Measurements from ENCODE around the gene SPECC1L.

Gene SPECC1L

GRCh38 chr22:24459911-24460310, 189.3 kb downstream of the SPECC1L start:
- no peak overlapping the region for H3K4me3 ChIP-seq (ENCODE audit: low read depth in 1 of 2, low read length in 2 of 2)
- H3K4me1 ChIP-seq (ENCODE audit: control insufficient read depth in 1 of 2, insufficient read depth in 2 of 2, low read length in 2 of 2): peaks cover 4 to 16% of the 10 kb centered on the region in 2 donors
- H3K27me3 ChIP-seq (ENCODE audit: low read depth, low read length): no peaks in the 10 kb centered on the region
- no peaks in the 10 kb centered on the region for H3K36me3 ChIP-seq (ENCODE audit: control insufficient read depth in 1 of 2, insufficient read depth in 2 of 2, low read length in 2 of 2)
- no peaks in the 10 kb centered on the region for H3K9me3 ChIP-seq (ENCODE audit: control insufficient read depth in 1 of 2, low read length in 2 of 2)
- H3K27ac ChIP-seq (ENCODE audit: low read length): no peak overlapping the region

GRCh38 chr22:24460418-24461089, 189.9 kb downstream of the SPECC1L start:
- Histone ChIP-seq H3K36me3 (ENCODE audit: control insufficient read depth in 1 of 2, insufficient read depth in 2 of 2, low read length in 2 of 2) (no peaks in the 10 kb centered on the region), H3K27me3 (ENCODE audit: low read depth, low read length) (no peaks in the 10 kb centered on the region), H3K4me3 (ENCODE audit: low read depth in 1 of 2, low read length in 2 of 2) (peak overlapping the region; percentile 10 to 19), H3K27ac (ENCODE audit: low read length) (no peak overlapping the region), H3K4me1 (ENCODE audit: control insufficient read depth in 1 of 2, insufficient read depth in 2 of 2, low read length in 2 of 2) (peaks cover 4 to 11% of the 10 kb centered on the region in 2 donors), H3K9me3 (ENCODE audit: control insufficient read depth in 1 of 2, low read length in 2 of 2) (no peaks in the 10 kb centered on the region)

GRCh38 chr22:24463071-24463760, 192.6 kb downstream of the SPECC1L start:
- Histone ChIP-seq H3K36me3 (ENCODE audit: control insufficient read depth in 1 of 2, insufficient read depth in 2 of 2, low read length in 2 of 2) (no peaks in the 10 kb centered on the region), H3K27ac (ENCODE audit: low read length) (no peak overlapping the region), H3K4me1 (ENCODE audit: control insufficient read depth in 1 of 2, insufficient read depth in 2 of 2, low read length in 2 of 2) (peaks cover 12 to 22% of the 10 kb centered on the region in 2 donors)

GRCh38 chr22:24465566-24465965, 194.9 kb downstream of the SPECC1L start:
- no peak overlapping the region for H3K4me3 ChIP-seq (ENCODE audit: low read depth in 1 of 2, low read length in 2 of 2)
- no peaks in the 10 kb centered on the region for H3K27me3 ChIP-seq (ENCODE audit: low read depth, low read length)
- H3K27ac ChIP-seq (ENCODE audit: low read length): no peak overlapping the region
- no peaks in the 10 kb centered on the region for H3K9me3 ChIP-seq (ENCODE audit: control insufficient read depth in 1 of 2, low read length in 2 of 2)
- H3K4me1 ChIP-seq (ENCODE audit: control insufficient read depth in 1 of 2, insufficient read depth in 2 of 2, low read length in 2 of 2): peaks cover 10 to 15% of the 10 kb centered on the region in 2 donors
- no peaks in the 10 kb centered on the region for H3K36me3 ChIP-seq (ENCODE audit: control insufficient read depth in 1 of 2, insufficient read depth in 2 of 2, low read length in 2 of 2)

More at GRCh38 chr22:24463071-24463760, 192.6 kb downstream of the SPECC1L start:
- Histone ChIP-seq H3K9me3 (ENCODE audit: control insufficient read depth in 1 of 2, low read length in 2 of 2) (no peaks in the 10 kb centered on the region), H3K4me3 (ENCODE audit: low read depth in 1 of 2, low read length in 2 of 2) (no peak overlapping the region), H3K27me3 (ENCODE audit: low read depth, low read length) (no peaks in the 10 kb centered on the region)

GRCh38 chr22:24465975-24466374, 195.3 kb downstream of the SPECC1L start:
- Histone ChIP-seq H3K9me3 (ENCODE audit: control insufficient read depth in 1 of 2, low read length in 2 of 2) (no peaks in the 10 kb centered on the region), H3K36me3 (ENCODE audit: control insufficient read depth in 1 of 2, insufficient read depth in 2 of 2, low read length in 2 of 2) (no peaks in the 10 kb centered on the region), H3K27ac (ENCODE audit: low read length) (no peak overlapping the region), H3K4me1 (ENCODE audit: control insufficient read depth in 1 of 2, insufficient read depth in 2 of 2, low read length in 2 of 2) (peaks cover 8 to 14% of the 10 kb centered on the region in 2 donors), H3K27me3 (ENCODE audit: low read depth, low read length) (no peaks in the 10 kb centered on the region), H3K4me3 (ENCODE audit: low read depth in 1 of 2, low read length in 2 of 2) (no peak overlapping the region)

- Histone ChIP-seq H3K27ac (ENCODE audit: low read length) (peak overlapping the region; percentile 5), H3K36me3 (ENCODE audit: control insufficient read depth in 1 of 2, insufficient read depth in 2 of 2, low read length in 2 of 2) (no peaks in the 10 kb centered on the region), H3K9me3 (ENCODE audit: control insufficient read depth in 1 of 2, low read length in 2 of 2) (no peaks in the 10 kb centered on the region), H3K4me1 (ENCODE audit: control insufficient read depth in 1 of 2, insufficient read depth in 2 of 2, low read length in 2 of 2) (peaks cover 8 to 14% of the 10 kb centered on the region in 2 donors), H3K4me3 (ENCODE audit: low read depth in 1 of 2, low read length in 2 of 2) (peak overlapping the region in 1 of 2 donors; percentile 0), H3K27me3 (ENCODE audit: low read depth, low read length) (no peaks in the 10 kb centered on the region)
Observed at GRCh38 chr22:24466716-24467328, 196.2 kb downstream of the SPECC1L start.

- H3K4me3 ChIP-seq (ENCODE audit: low read depth in 1 of 2, low read length in 2 of 2): no peak overlapping the region
- H3K9me3 ChIP-seq (ENCODE audit: control insufficient read depth in 1 of 2, low read length in 2 of 2): no peaks in the 10 kb centered on the region
- H3K36me3 ChIP-seq (ENCODE audit: control insufficient read depth in 1 of 2, insufficient read depth in 2 of 2, low read length in 2 of 2): no peaks in the 10 kb centered on the region
- no peaks in the 10 kb centered on the region for H3K27me3 ChIP-seq (ENCODE audit: low read depth, low read length)
- peaks cover 8 to 14% of the 10 kb centered on the region in 2 donors for H3K4me1 ChIP-seq (ENCODE audit: control insufficient read depth in 1 of 2, insufficient read depth in 2 of 2, low read length in 2 of 2)
- H3K27ac ChIP-seq (ENCODE audit: low read length): no peak overlapping the region
Observed at GRCh38 chr22:24467340-24467739, 196.7 kb downstream of the SPECC1L start.

All from muscle layer of duodenum (tissue), 2 donors.